HG02571 (cell line): ENCODE data around the gene RAVER1.

ENCODE experiments used
- ATAC-seq: cut with Tn5 transposase; IDR thresholded peaks from one replicate; pipeline ENCODE4 v1.9.1; 2021; ENCODE audit warnings: mild to moderate bottlenecking, moderate library complexity; ENCODE audit not compliant: unreplicated experiment

Gene RAVER1

DNA sequence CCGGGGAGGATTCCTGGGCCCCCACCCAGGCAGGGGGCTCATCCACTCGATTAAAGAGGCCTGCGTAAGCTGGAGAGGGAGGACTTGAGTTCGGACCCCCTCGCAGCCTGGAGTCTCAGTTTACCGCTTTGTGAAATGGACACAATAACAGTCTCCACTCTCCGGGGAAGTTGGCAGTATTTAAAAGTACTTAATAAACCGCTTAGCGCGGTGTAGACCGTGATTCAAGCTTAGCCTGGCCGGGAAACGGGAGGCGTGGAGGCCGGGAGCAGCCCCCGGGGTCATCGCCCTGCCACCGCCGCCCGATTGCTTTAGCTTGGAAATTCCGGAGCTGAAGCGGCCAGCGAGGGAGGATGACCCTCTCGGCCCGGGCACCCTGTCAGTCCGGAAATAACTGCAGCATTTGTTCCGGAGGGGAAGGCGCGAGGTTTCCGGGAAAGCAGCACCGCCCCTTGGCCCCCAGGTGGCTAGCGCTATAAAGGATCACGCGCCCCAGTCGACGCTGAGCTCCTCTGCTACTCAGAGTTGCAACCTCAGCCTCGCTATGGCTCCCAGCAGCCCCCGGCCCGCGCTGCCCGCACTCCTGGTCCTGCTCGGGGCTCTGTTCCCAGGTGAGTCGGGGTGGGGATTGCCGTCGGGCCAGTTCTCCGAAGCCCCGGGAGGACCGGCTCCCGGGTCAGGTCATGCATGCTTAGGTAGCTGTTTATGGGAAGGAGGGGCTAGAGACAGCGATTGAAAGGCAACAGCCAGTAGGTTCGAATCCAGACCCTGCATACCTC lies 62.5 kb downstream of the RAVER1 start, which contains the start of gene ICAM1:
Gene ICAM1 (plus strand): TSS at position 505 of the 779 bp plus-strand sequence. CDS start 40 bp downstream, at position 545.
- peak; percentile 42 for ATAC-seq

- peak; percentile 26 for ATAC-seq
These were observed 63.1 kb downstream of the RAVER1 start for GRCh38 chr19:10270180-10270615.

DNA sequence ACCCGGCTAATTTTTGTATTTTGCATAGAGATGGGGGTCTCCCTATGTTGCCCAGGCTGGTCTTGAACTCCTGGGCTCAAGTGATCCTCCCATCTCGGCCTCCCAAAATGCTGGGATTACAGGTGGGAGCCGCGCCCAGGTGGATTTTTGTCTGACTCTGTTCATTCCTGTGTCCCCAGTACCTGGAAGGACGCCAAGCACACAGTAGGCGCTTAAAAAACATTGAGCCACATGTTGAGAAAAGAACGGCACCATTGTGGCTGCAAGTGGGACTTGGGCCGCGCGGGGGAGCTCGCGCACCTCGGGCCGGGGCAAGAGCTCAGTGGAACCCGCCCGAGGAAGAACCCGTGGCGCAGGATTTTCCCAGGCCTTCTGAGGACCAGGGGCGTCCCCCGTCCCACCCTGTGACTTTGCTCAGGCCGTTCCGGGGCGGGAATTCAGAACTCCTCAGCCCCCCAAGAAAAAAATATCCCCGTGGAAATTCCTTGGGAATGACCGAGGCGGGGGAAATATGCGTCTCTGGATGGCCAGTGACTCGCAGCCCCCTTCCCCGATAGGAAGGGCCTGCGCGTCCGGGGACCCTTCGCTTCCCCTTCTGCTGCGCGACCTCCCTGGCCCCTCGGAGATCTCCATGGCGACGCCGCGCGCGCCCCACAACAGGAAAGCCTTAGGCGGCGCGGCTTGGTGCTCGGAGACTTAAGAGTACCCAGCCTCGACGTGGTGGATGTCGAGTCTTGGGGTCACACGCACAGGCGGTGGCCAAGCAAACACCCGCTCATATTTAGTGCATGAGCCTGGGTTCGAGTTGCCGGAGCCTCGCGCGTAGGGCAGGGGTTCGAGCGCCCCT lies 63.8 kb downstream of the RAVER1 start:
- no peak for ATAC-seq

GRCh38 chr19:10268071-10268470 lies 65.3 kb downstream of the RAVER1 start:
- no peak for ATAC-seq

DNA sequence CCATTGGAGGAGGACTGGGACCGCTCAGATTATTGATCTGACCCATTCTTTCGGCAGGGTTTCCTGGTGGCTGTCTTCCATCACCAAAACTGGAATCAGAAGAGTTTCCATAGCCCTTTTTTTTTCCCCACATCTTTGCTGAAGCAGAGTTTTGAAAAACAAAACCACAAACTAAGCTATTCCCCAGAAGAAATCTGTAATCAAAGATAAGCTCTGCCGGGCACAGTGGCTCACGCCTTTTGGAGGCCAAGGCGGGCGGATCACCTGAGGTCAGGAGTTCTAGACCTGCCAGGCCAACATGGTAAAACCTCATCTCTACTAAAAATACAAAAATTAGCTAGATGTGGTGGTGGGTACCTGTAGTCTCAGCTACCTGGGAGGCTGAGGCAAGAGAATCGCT lies 66.6 kb downstream of the RAVER1 start:
- no peak for ATAC-seq
